Measurements from ENCODE around the gene JMJD6. TPM values are rescaled to one million over a fixed set of nuclear protein-coding genes. Genes with fewer than 3 reads are reported as not detected.

JMJD6 gene
- total RNA-seq, 1 donor from 2014 or later = 32.7 TPM

DNA sequence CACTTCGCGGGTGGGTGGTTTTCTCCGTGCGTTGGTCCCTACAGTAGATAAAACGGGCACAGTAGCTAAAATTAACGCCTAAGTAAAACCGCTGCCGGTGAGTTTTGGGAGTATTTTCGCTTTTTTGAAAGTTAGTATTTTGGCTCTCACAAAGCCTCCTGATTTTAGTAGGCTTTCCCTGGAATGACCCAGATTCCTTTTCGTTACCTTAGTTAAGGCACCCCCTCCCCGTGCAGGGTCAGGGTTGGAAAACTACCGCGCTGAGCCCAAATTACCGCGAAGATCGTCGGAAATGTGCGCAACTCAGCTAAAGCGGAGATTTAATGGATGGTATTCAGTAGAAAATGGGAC, 54.5 kb downstream of the JMJD6 start:
- peak overlapping the region; percentile 90 for H3K27ac Mint-ChIP-seq
- ChIA-PET POLR2A (interaction anchor here (0.5 to 2.6 kb wide), 20 partner anchors 10 to 1360 kb away, joined by 3 to 21 read pairs (median 4); partner anchors contain the start of genes FBF1, JMJD6, METTL23 and MFSD11), CTCF (interaction anchor here (1.4 kb wide), 1 partner anchor 149 kb away, joined by 4 read pairs; no protein-coding TSS in a partner anchor)
- peaks cover 5% of the 10 kb centered on the region for H3K36me3 Mint-ChIP-seq (ENCODE audit: low read depth)
- peaks cover 22% of the 10 kb centered on the region for H3K4me1 Mint-ChIP-seq
- H3K9me3 Mint-ChIP-seq = no peaks in the 10 kb centered on the region
- intact Hi-C loops (cut with micrococcal nuclease) = loop anchor here (1.0 to 2.0 kb wide), 5 partner anchors 43 to 318 kb away; partner anchors contain the start of genes JMJD6, METTL23 and SRSF2
- peak; percentile 10 for ATAC-seq (ENCODE audit: low read depth)
- TF ChIP-seq, protein P1, sequence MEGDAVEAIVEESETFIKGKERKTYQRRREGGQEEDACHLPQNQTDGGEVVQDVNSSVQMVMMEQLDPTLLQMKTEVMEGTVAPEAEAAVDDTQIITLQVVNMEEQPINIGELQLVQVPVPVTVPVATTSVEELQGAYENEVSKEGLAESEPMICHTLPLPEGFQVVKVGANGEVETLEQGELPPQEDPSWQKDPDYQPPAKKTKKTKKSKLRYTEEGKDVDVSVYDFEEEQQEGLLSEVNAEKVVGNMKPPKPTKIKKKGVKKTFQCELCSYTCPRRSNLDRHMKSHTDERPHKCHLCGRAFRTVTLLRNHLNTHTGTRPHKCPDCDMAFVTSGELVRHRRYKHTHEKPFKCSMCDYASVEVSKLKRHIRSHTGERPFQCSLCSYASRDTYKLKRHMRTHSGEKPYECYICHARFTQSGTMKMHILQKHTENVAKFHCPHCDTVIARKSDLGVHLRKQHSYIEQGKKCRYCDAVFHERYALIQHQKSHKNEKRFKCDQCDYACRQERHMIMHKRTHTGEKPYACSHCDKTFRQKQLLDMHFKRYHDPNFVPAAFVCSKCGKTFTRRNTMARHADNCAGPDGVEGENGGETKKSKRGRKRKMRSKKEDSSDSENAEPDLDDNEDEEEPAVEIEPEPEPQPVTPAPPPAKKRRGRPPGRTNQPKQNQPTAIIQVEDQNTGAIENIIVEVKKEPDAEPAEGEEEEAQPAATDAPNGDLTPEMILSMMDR (IDR thresholded peaks at IDR 0.05) = no peak
- peak overlapping the region; percentile 91 for H3K4me3 Mint-ChIP-seq
- DNase-seq = no peak
- H3K27me3 Mint-ChIP-seq = peaks cover 10% of the 10 kb centered on the region

DNA sequence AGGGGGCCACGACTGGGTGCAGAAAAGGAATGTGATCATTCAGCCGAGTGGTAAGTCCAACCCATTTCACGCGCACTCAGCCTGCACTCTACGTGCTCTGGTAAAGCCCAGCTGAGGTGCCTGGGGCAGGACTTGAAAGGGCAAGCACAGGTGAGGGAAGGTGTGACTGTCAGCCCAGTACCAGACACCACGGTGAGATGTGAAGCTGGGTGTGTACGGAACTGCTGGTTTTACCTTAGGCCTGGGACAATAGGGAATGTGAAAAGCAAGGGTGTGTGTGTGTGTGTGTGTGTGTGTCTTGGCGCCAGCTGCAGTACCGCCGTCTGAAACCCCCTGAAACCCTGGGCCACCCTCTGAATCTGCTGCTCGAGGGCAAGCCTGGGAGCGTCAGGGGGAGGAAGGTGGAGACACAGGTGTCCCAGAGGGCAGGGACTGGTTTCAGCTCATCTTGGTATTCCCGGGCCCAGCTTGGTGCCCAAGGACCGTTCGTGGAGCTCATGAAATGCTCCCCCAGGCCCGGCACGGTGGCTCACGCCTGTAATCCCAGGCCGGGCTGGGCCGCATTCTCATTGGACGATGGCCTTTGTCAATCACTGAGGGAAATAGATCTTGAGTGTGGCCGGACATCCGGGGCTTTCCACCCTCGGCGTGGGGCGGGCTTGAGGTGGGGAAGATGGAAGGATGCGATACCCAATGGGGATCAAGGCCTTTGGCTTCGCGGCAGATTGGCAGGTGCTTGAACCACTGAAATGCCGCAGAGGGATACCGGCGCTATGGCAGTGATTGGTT, 55.1 kb downstream of the JMJD6 start:
- peak; percentile 91 for DNase-seq
- H3K27me3 Mint-ChIP-seq = peaks cover 10% of the 10 kb centered on the region
- H3K4me3 Mint-ChIP-seq = peak overlapping the region; percentile 91
- TF ChIP-seq, protein P1 (IDR thresholded peaks at IDR 0.05) = no peak
- peaks cover 5% of the 10 kb centered on the region for H3K36me3 Mint-ChIP-seq (ENCODE audit: low read depth)
- H3K4me1 Mint-ChIP-seq = peaks cover 22% of the 10 kb centered on the region
- CTCF ChIA-PET = interaction anchor here (1.4 kb wide), 1 partner anchor 148 kb away, joined by 4 read pairs; no protein-coding TSS in a partner anchor
- POLR2A ChIA-PET = interaction anchor here (0.6 to 2.6 kb wide), 20 partner anchors 9 to 1429 kb away, joined by 3 to 21 read pairs (median 4); partner anchors contain the start of genes FBF1, JMJD6, METTL23 and MFSD11
- H3K27ac Mint-ChIP-seq = peak overlapping the region; percentile 90
- H3K9me3 Mint-ChIP-seq = no peaks in the 10 kb centered on the region
- peak; percentile 99 for ATAC-seq (ENCODE audit: low read depth)
- intact Hi-C loops (cut with micrococcal nuclease) = loop anchor here (1.0 to 2.0 kb wide), 5 partner anchors 43 to 317 kb away; partner anchors contain the start of genes JMJD6, METTL23 and SRSF2

DNA sequence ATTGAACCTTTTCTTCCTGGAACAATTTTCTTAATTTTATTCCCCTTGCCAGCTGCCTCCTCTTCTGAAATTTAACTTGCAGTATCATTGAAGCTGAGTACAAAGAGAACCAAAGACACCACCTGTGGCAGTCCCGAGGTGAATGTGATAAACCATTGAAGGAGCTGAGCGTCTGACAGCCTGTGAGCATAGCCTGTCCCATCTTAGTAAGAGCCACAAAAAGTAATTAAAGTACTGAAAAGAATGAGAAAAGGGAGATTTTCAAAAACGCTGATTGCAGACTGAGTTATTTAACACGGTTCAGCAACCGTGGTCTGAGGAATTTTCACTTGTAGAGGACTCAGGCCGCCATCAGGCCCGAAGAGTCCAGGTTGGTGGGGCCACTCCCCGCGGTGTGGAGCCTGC, 55.7 kb downstream of the JMJD6 start:
- ChIA-PET POLR2A (interaction anchor here (0.7 to 2.6 kb wide), 9 partner anchors 11 to 1428 kb away, joined by 3 to 21 read pairs (median 4); partner anchors contain the start of genes JMJD6, METTL23, MFSD11 and SRSF2), CTCF (no interaction called here)
- intact Hi-C loops (cut with micrococcal nuclease) = loop anchor here (1.0 to 2.0 kb wide), 5 partner anchors 44 to 316 kb away; partner anchors contain the start of genes JMJD6, METTL23 and SRSF2
- peak overlapping the region; percentile 90 for H3K27ac Mint-ChIP-seq
- ATAC-seq (ENCODE audit: low read depth) (no peak), DNase-seq (no peak)
- peaks cover 10% of the 10 kb centered on the region for H3K27me3 Mint-ChIP-seq
- H3K4me3 Mint-ChIP-seq = peak overlapping the region; percentile 91
- H3K4me1 Mint-ChIP-seq = peaks cover 22% of the 10 kb centered on the region
- H3K36me3 Mint-ChIP-seq (ENCODE audit: low read depth) = peaks cover 5% of the 10 kb centered on the region
- H3K9me3 Mint-ChIP-seq = no peaks in the 10 kb centered on the region
- TF ChIP-seq, protein P1 (IDR thresholded peaks at IDR 0.05) = no peak

DNA sequence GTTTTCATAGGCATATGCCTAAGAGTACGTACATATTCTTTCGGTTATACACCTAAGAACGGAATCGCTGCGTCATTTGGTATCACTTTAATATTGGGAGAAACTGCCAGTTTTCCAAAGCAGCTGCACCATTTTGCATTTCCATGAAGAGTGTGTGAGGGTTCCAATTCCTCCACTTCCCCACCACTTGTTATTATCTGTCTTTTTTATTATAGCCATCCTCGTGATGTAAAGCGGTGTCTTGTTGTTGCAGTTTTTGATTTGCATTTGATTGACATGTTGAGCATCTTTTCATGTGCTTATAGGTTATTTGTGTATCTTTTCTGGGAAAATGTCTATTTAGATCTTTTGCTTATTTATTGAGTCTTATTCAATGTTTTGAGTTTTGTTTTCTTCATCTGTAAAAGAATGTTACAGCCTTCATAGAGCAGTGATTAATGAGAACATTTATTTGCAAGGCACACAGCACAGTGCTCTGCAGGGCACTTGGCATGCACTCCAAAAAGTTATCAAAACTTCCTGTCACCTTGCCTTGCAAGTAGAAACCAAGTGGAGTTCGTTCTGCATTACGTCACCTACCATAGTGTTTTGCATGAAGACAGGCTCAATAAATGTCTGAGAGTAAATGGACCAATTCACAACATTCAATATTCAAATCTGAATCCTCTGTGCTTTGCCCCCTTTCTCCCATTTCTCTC, 56.2 kb downstream of the JMJD6 start:
- H3K4me1 Mint-ChIP-seq = peaks cover 22% of the 10 kb centered on the region
- TF ChIP-seq, protein P1 (IDR thresholded peaks at IDR 0.05) = no peak
- CTCF ChIA-PET = interaction anchor here (1.4 kb wide), 1 partner anchor 12 kb away, joined by 5 read pairs; no protein-coding TSS in a partner anchor
- H3K9me3 Mint-ChIP-seq = no peaks in the 10 kb centered on the region
- no peak for ATAC-seq (ENCODE audit: low read depth)
- H3K27ac Mint-ChIP-seq = peak overlapping the region; percentile 90
- POLR2A ChIA-PET = interaction anchor here (2.6 kb wide), 1 partner anchor 67 kb away, joined by 21 read pairs; the partner anchor contains the start of genes MFSD11 and SRSF2
- intact Hi-C loops (cut with micrococcal nuclease) = loop anchor here (2.0 kb wide), 1 partner anchor 45 kb away; no protein-coding TSS in a partner anchor
- H3K36me3 Mint-ChIP-seq (ENCODE audit: low read depth) = peaks cover 5% of the 10 kb centered on the region
- H3K27me3 Mint-ChIP-seq = peaks cover 10% of the 10 kb centered on the region
- H3K4me3 Mint-ChIP-seq = peak overlapping the region; percentile 25
- DNase-seq = no peak

Other genes starting within 250 kb of the JMJD6 start
- gene RHBDF2, start 225.2 kb downstream of the JMJD6 start, total RNA-seq = 150 and 189 TPM in 2 replicates
- gene CYGB, start 188.9 kb downstream of the JMJD6 start, total RNA-seq = 0.44 and 0.49 TPM in 2 replicates
- 5.3 and 5.5 TPM in 2 replicates for gene PRCD, start 186.6 kb downstream of the JMJD6 start, total RNA-seq
- not detected in 2 replicates for gene ST6GALNAC2, start 140.7 kb downstream of the JMJD6 start, total RNA-seq
- not detected in 2 replicates for gene ST6GALNAC1, start 82.8 kb downstream of the JMJD6 start, total RNA-seq
- 13.5 and 13.8 TPM in 2 replicates for gene MXRA7, start 15.6 kb downstream of the JMJD6 start, total RNA-seq
- 52.3 and 56.0 TPM in 2 replicates for gene METTL23, start 233 bp upstream of the JMJD6 start, total RNA-seq
- 335 and 367 TPM in 2 replicates for gene SRSF2, start 10.7 kb upstream of the JMJD6 start, total RNA-seq
- 17.9 and 20.8 TPM in 2 replicates for gene MFSD11, start 11.5 kb upstream of the JMJD6 start, total RNA-seq
- 5.6 and 7.4 TPM in 2 replicates for gene MGAT5B, start 141.8 kb upstream of the JMJD6 start, total RNA-seq